Stomach (tissue), 4 donors: Measurements from ENCODE around the gene ORC5.

Experiments
- POLR2A ChIP-seq, 4 donors: fragments of 450-650 bp; IDR thresholded peaks; one replicate each; pipeline ENCODE4 v1.6.1; 2016; ENCODE audit warnings: antibody characterized with exemption in 4 of 4, control low read depth in 2 of 4, mild to moderate bottlenecking in 1 of 4, moderate library complexity in 1 of 4
- POLR2AphosphoS5 ChIP-seq, 3 donors: sonication (generic); formaldehyde crosslinking; IDR thresholded peaks; one replicate each; pipeline ENCODE4 v1.6.1; 2016; ENCODE audit warnings: antibody characterized with exemption in 3 of 3
- TF ChIP-seq, protein P1 (sequence below), 7 experiments: fragments of 450-650 bp in 4 of 7; fragments of 200-600 bp in 3 of 7; sonication (generic) in 3 of 7; IDR thresholded peaks; one replicate each; pipeline ENCODE4 v1.5.1; 2016 to 2019; ENCODE audit warnings: antibody characterized with exemption in 7 of 7, control low read depth in 2 of 7, mild to moderate bottlenecking in 1 of 7

DNA sequence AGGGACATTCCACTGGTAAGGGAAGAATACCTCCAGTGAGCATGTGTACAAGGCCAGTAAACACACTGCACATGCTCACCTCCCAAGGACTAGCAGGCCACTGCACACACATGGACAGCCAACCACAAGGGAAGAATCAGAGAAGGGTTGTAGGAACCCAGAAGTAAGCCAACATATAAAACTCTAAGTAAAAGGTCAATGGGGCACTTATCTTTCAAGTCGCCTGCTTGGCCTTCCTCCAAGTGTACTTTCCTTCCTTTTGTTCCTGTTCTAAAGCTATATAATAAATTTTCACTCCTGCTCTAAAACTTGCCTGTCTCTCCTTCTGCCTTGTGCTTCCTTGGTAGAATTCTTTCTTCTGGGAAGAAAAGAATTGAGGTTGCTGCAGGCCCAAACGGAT is 33.0 kb downstream of the ORC5 start:
- no peak for TF ChIP-seq POLR2AphosphoS5 (IDR thresholded peaks at IDR 0.05)
- TF ChIP-seq, protein P1, sequence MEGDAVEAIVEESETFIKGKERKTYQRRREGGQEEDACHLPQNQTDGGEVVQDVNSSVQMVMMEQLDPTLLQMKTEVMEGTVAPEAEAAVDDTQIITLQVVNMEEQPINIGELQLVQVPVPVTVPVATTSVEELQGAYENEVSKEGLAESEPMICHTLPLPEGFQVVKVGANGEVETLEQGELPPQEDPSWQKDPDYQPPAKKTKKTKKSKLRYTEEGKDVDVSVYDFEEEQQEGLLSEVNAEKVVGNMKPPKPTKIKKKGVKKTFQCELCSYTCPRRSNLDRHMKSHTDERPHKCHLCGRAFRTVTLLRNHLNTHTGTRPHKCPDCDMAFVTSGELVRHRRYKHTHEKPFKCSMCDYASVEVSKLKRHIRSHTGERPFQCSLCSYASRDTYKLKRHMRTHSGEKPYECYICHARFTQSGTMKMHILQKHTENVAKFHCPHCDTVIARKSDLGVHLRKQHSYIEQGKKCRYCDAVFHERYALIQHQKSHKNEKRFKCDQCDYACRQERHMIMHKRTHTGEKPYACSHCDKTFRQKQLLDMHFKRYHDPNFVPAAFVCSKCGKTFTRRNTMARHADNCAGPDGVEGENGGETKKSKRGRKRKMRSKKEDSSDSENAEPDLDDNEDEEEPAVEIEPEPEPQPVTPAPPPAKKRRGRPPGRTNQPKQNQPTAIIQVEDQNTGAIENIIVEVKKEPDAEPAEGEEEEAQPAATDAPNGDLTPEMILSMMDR (IDR thresholded peaks at IDR 0.05): no peak
- TF ChIP-seq POLR2A (IDR thresholded peaks at IDR 0.05): no peak
